HG03135 (cell line): ENCODE results near the gene LLGL2.

Experiments used
- ATAC-seq: cut with Tn5 transposase; IDR thresholded peaks from one replicate; pipeline ENCODE4 v1.9.1; 2021; ENCODE audit warnings: mild to moderate bottlenecking, moderate library complexity; ENCODE audit not compliant: unreplicated experiment

Gene LLGL2

GRCh38 chr17:75490953-75491649 lies 34.4 kb upstream of the LLGL2 start:
- no peak for ATAC-seq

- no peak for ATAC-seq
Measured at GRCh38 chr17:75491680-75492079, 33.8 kb upstream of the LLGL2 start.

- no peak for ATAC-seq
Measured at GRCh38 chr17:75492555-75493168, 32.8 kb upstream of the LLGL2 start.

GRCh38 chr17:75493476-75494129 lies 31.9 kb upstream of the LLGL2 start:
- no peak for ATAC-seq

GRCh38 chr17:75494326-75494877 lies 31.1 kb upstream of the LLGL2 start:
- ATAC-seq = no peak

GRCh38 chr17:75496005-75496404 lies 29.5 kb upstream of the LLGL2 start:
- no peak for ATAC-seq

GRCh38 chr17:75498039-75498725 lies 27.3 kb upstream of the LLGL2 start:
- no peak for ATAC-seq

- no peak for ATAC-seq
Measured at GRCh38 chr17:75498726-75499213, 26.7 kb upstream of the LLGL2 start.

- no peak for ATAC-seq
Measured at GRCh38 chr17:75499313-75500022, 26.0 kb upstream of the LLGL2 start.

- ATAC-seq = no peak
Measured at GRCh38 chr17:75500419-75501216, 24.9 kb upstream of the LLGL2 start.

- ATAC-seq = no peak
Measured at GRCh38 chr17:75501378-75502071, 24.0 kb upstream of the LLGL2 start.

- ATAC-seq = no peak
Measured at GRCh38 chr17:75502072-75502720, 23.3 kb upstream of the LLGL2 start.

- no peak for ATAC-seq
Measured at GRCh38 chr17:75502721-75503329, 22.7 kb upstream of the LLGL2 start.

GRCh38 chr17:75503337-75503950 lies 22.1 kb upstream of the LLGL2 start:
- ATAC-seq = no peak

GRCh38 chr17:75503976-75504346 lies 21.5 kb upstream of the LLGL2 start:
- no peak for ATAC-seq

- ATAC-seq = no peak
Measured at GRCh38 chr17:75504347-75505151, 20.9 kb upstream of the LLGL2 start.

- ATAC-seq = no peak
Measured at GRCh38 chr17:75505152-75505409, 20.4 kb upstream of the LLGL2 start.
